ENCODE data around the gene BTG2. TPM values are rescaled to one million over a fixed set of nuclear protein-coding genes. Genes with fewer than 3 reads are reported as not detected.
"Not testable (repeated sequence)": the region's sequence is repeated elsewhere in the genome, so short reads cannot be mapped to it uniquely, and the experiment has no call there.

BTG2 gene
- polyA plus RNA-seq, 2 of the 4 experiments (the other 2 are of a cell fraction) = 7.2 to 16.4 TPM

DNA sequence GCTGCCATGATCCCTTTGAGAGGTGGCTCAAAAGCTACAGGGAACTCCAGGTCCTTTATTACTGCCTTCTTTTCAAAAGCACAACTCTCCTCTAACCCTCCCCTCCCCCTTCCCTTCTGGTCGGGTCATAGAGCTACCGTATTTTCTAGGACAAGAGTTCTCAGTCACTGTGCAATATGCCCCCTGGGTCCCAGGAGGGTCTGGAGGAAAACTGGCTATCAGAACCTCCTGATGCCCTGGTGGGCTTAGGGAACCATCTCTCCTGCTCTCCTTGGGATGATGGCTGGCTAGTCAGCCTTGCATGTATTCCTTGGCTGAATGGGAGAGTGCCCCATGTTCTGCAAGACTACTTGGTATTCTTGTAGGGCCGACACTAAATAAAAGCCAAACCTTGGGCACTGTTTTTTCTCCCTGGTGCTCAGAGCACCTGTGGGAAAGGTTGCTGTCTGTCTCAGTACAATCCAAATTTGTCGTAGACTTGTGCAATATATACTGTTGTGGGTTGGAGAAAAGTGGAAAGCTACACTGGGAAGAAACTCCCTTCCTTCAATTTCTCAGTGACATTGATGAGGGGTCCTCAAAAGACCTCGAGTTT is 3.1 kb downstream of the BTG2 start:
- 71% methylated on average over 5 of the region's 5 CpGs for WGBS (ENCODE audit: missing lambda C conversion rate)
- Histone ChIP-seq H3K27ac (0 out of 6 replicates have a peak overlapping the region, but pooled peaks of 1 of the 2 experiments have one; percentile 3), H3K9me3 (no peaks in the 10 kb centered on the region), H3K4me1 (peaks cover 24% of the 10 kb centered on the region), H3K4me2 (peak overlapping the region; percentile 97; the same call in 1 of the 3 replicates), H3K4me3 (no peak overlapping the region; the same call in 2 of the 3 replicates)
- DNase-seq (ENCODE audit: low read depth in 1 of 2, low spot score in 1 of 2) = no peak
- POLR2A ChIA-PET = interaction anchor here (1.0 kb wide), 1 partner anchor 9 kb away, joined by 3 read pairs; no protein-coding TSS in a partner anchor
- TF ChIP-seq JUN (IDR thresholded peaks at IDR 0.05) (0 out of 5 replicates have a peak, but pooled peaks of 1 of the 2 experiments have one; percentile 12), RFX5 (IDR thresholded peaks at IDR 0.05) (no peak)
- TF ChIP-seq, protein P1, sequence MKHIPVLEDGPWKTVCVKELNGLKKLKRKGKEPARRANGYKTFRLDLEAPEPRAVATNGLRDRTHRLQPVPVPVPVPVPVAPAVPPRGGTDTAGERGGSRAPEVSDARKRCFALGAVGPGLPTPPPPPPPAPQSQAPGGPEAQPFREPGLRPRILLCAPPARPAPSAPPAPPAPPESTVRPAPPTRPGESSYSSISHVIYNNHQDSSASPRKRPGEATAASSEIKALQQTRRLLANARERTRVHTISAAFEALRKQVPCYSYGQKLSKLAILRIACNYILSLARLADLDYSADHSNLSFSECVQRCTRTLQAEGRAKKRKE (CRISPR knock-in tag; IDR thresholded peaks at IDR 0.05; ENCODE audit: low read depth) = no peak
- CTCF ChIA-PET = interaction anchor here (1.2 to 5.8 kb wide), 8 partner anchors 12 to 38 kb away, joined by 3 to 75 read pairs (median 9); no protein-coding TSS in a partner anchor
- ATAC-seq = no peak
- FAIRE-seq = no peak

DNA sequence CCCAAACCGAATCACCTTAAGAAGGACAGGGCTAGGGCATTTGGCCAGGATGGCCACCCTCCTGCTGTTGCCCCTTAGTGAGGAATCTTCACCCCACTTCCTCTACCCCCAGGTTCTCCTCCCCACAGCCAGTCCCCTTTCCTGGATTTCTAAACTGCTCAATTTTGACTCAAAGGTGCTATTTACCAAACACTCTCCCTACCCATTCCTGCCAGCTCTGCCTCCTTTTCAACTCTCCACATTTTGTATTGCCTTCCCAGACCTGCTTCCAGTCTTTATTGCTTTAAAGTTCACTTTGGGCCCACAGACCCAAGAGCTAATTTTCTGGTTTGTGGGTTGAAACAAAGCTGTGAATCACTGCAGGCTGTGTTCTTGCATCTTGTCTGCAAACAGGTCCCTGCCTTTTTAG is 3.6 kb downstream of the BTG2 start:
- ChIA-PET CTCF (interaction anchor here (0.9 to 5.8 kb wide), 7 partner anchors 11 to 39 kb away, joined by 3 to 75 read pairs (median 6); no protein-coding TSS in a partner anchor), POLR2A (interaction anchor here (1.0 kb wide), 1 partner anchor 10 kb away, joined by 3 read pairs; no protein-coding TSS in a partner anchor)
- no peak for FAIRE-seq
- Histone ChIP-seq H3K4me2 (0 out of 3 replicates have a peak overlapping the region, but pooled peaks have one; percentile 7), H3K9me3 (no peaks in the 10 kb centered on the region), H3K27ac (no peak overlapping the region), H3K4me3 (no peak overlapping the region), H3K4me1 (peaks cover 24% of the 10 kb centered on the region)
- 86% methylated on average over 1 of the region's 1 CpG for WGBS (ENCODE audit: missing lambda C conversion rate)
- TF ChIP-seq NR3C1 (IDR thresholded peaks at IDR 0.05) = no peak
- TF ChIP-seq HDAC2 (IDR thresholded peaks at IDR 0.05) = no peak
- TF ChIP-seq RFX5 (IDR thresholded peaks at IDR 0.05) = no peak
- TF ChIP-seq KDM1A (IDR thresholded peaks at IDR 0.05; ENCODE audit: low read depth) = no peak
- no peak for TF ChIP-seq RNF2 (IDR thresholded peaks at IDR 0.05; ENCODE audit: borderline replicate concordance, low read depth)
- TF ChIP-seq JUN (IDR thresholded peaks at IDR 0.05) = 0 out of 5 replicates have a peak, but pooled peaks of 1 of the 2 experiments have one; percentile 13
- DNase-seq (ENCODE audit: low read depth in 1 of 2, low spot score in 1 of 2) = no peak
- no peak for ATAC-seq

DNA sequence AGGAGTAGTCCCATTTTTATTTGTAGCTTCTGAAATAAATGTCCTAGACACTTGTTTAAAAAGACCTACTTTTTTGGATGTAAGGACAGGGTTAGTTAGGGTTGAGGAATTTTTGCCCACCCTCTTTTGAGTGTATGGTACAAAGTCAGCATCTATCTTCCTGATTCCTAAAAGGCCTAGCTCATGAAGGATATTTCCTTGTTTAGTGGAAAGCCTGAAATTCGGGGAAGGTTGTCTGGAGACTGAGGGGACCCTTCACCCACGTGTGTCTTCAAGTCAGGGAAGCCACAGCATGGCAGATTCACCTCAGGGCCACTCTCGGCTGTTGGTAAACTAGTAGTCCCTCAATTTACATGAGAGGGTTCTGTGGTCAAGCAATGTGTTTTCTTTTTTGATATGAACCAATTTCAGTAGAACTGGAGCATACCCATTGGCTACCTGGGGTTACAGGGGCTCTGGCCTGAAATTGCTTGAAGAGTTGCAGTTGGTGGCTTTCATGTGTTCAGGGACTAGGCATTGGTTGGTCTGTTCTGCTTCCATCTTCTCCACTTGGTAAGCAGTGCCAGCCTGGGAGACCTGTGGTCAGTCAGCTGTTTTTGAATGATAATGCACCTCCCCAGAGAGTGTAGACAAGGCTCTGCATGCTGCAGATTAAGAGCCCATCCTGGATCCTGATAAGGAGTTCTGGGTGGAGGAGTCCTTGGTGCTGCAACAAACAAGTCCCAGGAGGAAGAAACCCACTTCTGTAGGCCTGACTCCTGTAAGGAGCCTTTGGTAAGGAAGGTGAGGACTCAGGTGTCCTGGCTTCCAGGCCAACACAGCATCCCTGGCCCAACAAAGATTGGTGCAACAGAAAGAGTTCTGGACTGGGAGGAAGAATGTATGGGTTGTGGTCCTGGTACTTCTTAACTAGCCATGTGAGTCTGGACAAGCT is 6.3 kb downstream of the BTG2 start:
- DNase-seq (ENCODE audit: low read depth in 1 of 2, low spot score in 1 of 2) (no peak), ATAC-seq (0 out of 6 replicates have a peak, but pooled peaks of 1 of the 2 experiments have one; percentile 19), FAIRE-seq (no peak)
- Histone ChIP-seq H3K4me3 (no peak overlapping the region), H3K9me3 (no peaks in the 10 kb centered on the region), H3K4me1 (peaks cover 14% of the 10 kb centered on the region; the same call in 2 of the 3 replicates), H3K4me2 (no peak overlapping the region), H3K27ac (no peak overlapping the region)
- WGBS (ENCODE audit: missing lambda C conversion rate) = 57% methylated on average over 3 of the region's 3 CpGs
- TF ChIP-seq ZFP36 (IDR thresholded peaks at IDR 0.05; ENCODE audit: borderline replicate concordance, partially characterized antibody) (no peak), FOSL2 (IDR thresholded peaks at IDR 0.05) (no peak), FOSL2 (CRISPR knock-in tag; IDR thresholded peaks at IDR 0.05) (no peak), TFCP2L1 (CRISPR knock-in tag; IDR thresholded peaks at IDR 0.05) (no peak), HOXB13 (CRISPR knock-in tag; IDR thresholded peaks at IDR 0.05; ENCODE audit: low read depth) (no peak), RAD21 (conservative IDR thresholded peaks at IDR 0.05 in 1 of 2, IDR thresholded peaks at IDR 0.05 in 1 of 2) (no peak)
- TF ChIP-seq, protein P2, sequence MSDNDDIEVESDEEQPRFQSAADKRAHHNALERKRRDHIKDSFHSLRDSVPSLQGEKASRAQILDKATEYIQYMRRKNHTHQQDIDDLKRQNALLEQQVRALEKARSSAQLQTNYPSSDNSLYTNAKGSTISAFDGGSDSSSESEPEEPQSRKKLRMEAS (IDR thresholded peaks at IDR 0.05) = no peak
- ChIA-PET POLR2A (no interaction called here), CTCF (interaction anchor here (0.9 to 2.0 kb wide), 7 partner anchors 9 to 272 kb away, joined by 3 to 7 read pairs (median 4); no protein-coding TSS in a partner anchor)

DNA sequence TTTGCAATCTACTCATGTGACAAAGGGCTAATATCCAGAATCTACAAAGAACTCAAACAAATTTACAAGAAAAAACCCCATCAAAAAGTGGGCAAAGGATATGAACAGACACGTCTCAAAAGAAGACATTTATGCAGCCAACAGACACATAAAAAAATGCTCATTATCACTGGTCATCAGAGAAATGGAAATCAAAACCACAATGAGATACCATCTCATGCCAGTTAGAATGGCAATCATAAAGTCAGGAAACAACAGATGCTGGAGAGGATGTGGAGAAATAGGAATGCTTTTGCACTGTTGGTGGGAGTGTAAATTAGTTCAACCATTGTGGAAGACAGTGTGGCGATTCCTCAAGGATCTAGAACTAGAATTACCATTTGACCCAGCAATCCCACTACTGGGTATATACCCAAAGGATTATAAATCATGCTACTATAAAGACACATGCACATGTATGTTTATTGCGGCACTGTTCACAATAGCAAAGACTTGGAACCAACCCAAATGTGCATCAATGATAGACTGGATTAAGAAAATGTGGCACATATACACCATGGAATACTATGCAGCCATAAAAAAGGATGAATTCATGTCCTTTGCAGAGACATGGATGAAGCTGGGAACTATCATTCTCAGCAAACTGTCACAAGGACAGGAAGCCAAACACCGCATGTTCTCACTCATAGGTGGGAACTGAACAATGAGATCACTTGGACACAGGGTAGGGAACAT is 8.9 kb downstream of the BTG2 start:
- H3K4me1 ChIP-seq; DNase-seq (ENCODE audit: low read depth in 1 of 2, low spot score in 1 of 2); FAIRE-seq; POLR2A ChIA-PET; H3K4me2 ChIP-seq; H3K27ac ChIP-seq; H3K4me3 ChIP-seq; ATAC-seq; H3K9me3 ChIP-seq: not testable (repeated sequence)
- CTCF ChIA-PET = interaction anchor here (1.1 to 1.7 kb wide), 3 partner anchors 13 to 45 kb away, joined by 4 read pairs; no protein-coding TSS in a partner anchor
- 76% methylated on average over 4 of the region's 4 CpGs for WGBS (ENCODE audit: missing lambda C conversion rate)

Data from A549 (cell line).